Suppressor macrophage treated with lipopolysaccharide for 1 hour (primary cell): ENCODE data around the gene PTPN18.
"Not testable (repeated sequence)": the region's sequence is repeated elsewhere in the genome, so short reads cannot be mapped to it uniquely, and the experiment has no call there.

Experiments
- DNase-seq, 3 donors: peaks; one replicate each; pipeline ENCODE4 v3.0.0-alpha.2; 2020 to 2022

PTPN18 gene

GRCh38 chr2:130382313-130382917, 26.6 kb downstream of the PTPN18 start:
- DNase-seq, result no peak

- DNase-seq, result peak; percentile 36 to 55 (median 52)
Measured at GRCh38 chr2:130385709-130386108, 29.9 kb downstream of the PTPN18 start.

- DNase-seq, result no peak
Measured at GRCh38 chr2:130387071-130387400, 31.2 kb downstream of the PTPN18 start.

- DNase-seq, result no peak
Measured at GRCh38 chr2:130387804-130388203, 31.9 kb downstream of the PTPN18 start.

- DNase-seq, result no peak
Measured at GRCh38 chr2:130388221-130388907, 32.5 kb downstream of the PTPN18 start.

- peak; percentile 42 to 55 (median 51) for DNase-seq
Measured at GRCh38 chr2:130389358-130389757, 33.5 kb downstream of the PTPN18 start.

GRCh38 chr2:130389783-130390182, 33.9 kb downstream of the PTPN18 start:
- DNase-seq, result no peak

GRCh38 chr2:130390460-130391057, 34.7 kb downstream of the PTPN18 start:
- peak; percentile 53 to 58 (median 57) for DNase-seq

GRCh38 chr2:130391058-130391871, 35.4 kb downstream of the PTPN18 start:
- DNase-seq, result peak; percentile 61 to 88 (median 78)

GRCh38 chr2:130391872-130392670, 36.2 kb downstream of the PTPN18 start:
- DNase-seq, result peak; percentile 16 to 27 (median 26)

GRCh38 chr2:130393318-130393910, 37.6 kb downstream of the PTPN18 start:
- DNase-seq, result no peak

GRCh38 chr2:130406280-130406679, 50.4 kb downstream of the PTPN18 start:
- DNase-seq, result not testable (repeated sequence)

GRCh38 chr2:130416693-130417092, 60.8 kb downstream of the PTPN18 start:
- not testable (repeated sequence) for DNase-seq

GRCh38 chr2:130418845-130419244, 63.0 kb downstream of the PTPN18 start:
- DNase-seq, result not testable (repeated sequence)
